ENCODE measurements around the gene PIGZ.
A peak's percentile ranks its signal among the peaks of the same experiment; 100 is the strongest.

PIGZ gene

GRCh38 chr3:197001972-197002700 lies 33.5 kb upstream of the PIGZ start:
- DNase-seq (ENCODE audit: low read depth in 3 of 3, low spot score in 1 of 3): peak in 1 of 3 donors; percentile 12

- DNase-seq (ENCODE audit: low read depth in 3 of 3, low spot score in 1 of 3): no peak
Observed at GRCh38 chr3:197001106-197001971, 32.7 kb upstream of the PIGZ start.

- DNase-seq (ENCODE audit: low read depth in 3 of 3, low spot score in 1 of 3): no peak
Observed at GRCh38 chr3:197000211-197000610, 31.6 kb upstream of the PIGZ start.

- no peak for DNase-seq (ENCODE audit: low read depth in 3 of 3, low spot score in 1 of 3)
Observed at GRCh38 chr3:196998966-196999760, 30.5 kb upstream of the PIGZ start.

GRCh38 chr3:196997311-196997710 lies 28.7 kb upstream of the PIGZ start:
- no peak for DNase-seq (ENCODE audit: low read depth in 3 of 3, low spot score in 1 of 3)

GRCh38 chr3:196996454-196997265 lies 28.0 kb upstream of the PIGZ start:
- DNase-seq (ENCODE audit: low read depth in 3 of 3, low spot score in 1 of 3): no peak

GRCh38 chr3:196995646-196996355 lies 27.2 kb upstream of the PIGZ start:
- no peak for DNase-seq (ENCODE audit: low read depth in 3 of 3, low spot score in 1 of 3)

GRCh38 chr3:196995027-196995426 lies 26.4 kb upstream of the PIGZ start:
- no peak for DNase-seq (ENCODE audit: low read depth in 3 of 3, low spot score in 1 of 3)

- DNase-seq (ENCODE audit: low read depth in 3 of 3, low spot score in 1 of 3): no peak
Observed at GRCh38 chr3:196994056-196994455, 25.4 kb upstream of the PIGZ start.

GRCh38 chr3:196992461-196993065 lies 23.9 kb upstream of the PIGZ start:
- DNase-seq (ENCODE audit: low read depth in 3 of 3, low spot score in 1 of 3): no peak

GRCh38 chr3:196991581-196992460 lies 23.2 kb upstream of the PIGZ start:
- DNase-seq (ENCODE audit: low read depth in 3 of 3, low spot score in 1 of 3): no peak

GRCh38 chr3:196990601-196991007 lies 22.0 kb upstream of the PIGZ start:
- DNase-seq (ENCODE audit: low read depth in 3 of 3, low spot score in 1 of 3): no peak

- DNase-seq (ENCODE audit: low read depth in 3 of 3, low spot score in 1 of 3): no peak
Observed at GRCh38 chr3:196989721-196990262, 21.2 kb upstream of the PIGZ start.

- no peak for DNase-seq (ENCODE audit: low read depth in 3 of 3, low spot score in 1 of 3)
Observed at GRCh38 chr3:196988241-196989029, 19.8 kb upstream of the PIGZ start.

GRCh38 chr3:196987022-196987421 lies 18.4 kb upstream of the PIGZ start:
- no peak for DNase-seq (ENCODE audit: low read depth in 3 of 3, low spot score in 1 of 3)

GRCh38 chr3:196985954-196986885 lies 17.6 kb upstream of the PIGZ start:
- no peak for DNase-seq (ENCODE audit: low read depth in 3 of 3, low spot score in 1 of 3)

- no peak for DNase-seq (ENCODE audit: low read depth in 3 of 3, low spot score in 1 of 3)
Observed at GRCh38 chr3:196985298-196985697, 16.7 kb upstream of the PIGZ start.
